DMS79 treated with DMSO at 0.1 percent for 48 hours (cell line): ENCODE results near the gene TES.

Experiments
- DNase-seq: peaks from one replicate; lab custom pipeline; 2025; lab: John Stamatoyannopoulos, UW

The TES gene

DNA sequence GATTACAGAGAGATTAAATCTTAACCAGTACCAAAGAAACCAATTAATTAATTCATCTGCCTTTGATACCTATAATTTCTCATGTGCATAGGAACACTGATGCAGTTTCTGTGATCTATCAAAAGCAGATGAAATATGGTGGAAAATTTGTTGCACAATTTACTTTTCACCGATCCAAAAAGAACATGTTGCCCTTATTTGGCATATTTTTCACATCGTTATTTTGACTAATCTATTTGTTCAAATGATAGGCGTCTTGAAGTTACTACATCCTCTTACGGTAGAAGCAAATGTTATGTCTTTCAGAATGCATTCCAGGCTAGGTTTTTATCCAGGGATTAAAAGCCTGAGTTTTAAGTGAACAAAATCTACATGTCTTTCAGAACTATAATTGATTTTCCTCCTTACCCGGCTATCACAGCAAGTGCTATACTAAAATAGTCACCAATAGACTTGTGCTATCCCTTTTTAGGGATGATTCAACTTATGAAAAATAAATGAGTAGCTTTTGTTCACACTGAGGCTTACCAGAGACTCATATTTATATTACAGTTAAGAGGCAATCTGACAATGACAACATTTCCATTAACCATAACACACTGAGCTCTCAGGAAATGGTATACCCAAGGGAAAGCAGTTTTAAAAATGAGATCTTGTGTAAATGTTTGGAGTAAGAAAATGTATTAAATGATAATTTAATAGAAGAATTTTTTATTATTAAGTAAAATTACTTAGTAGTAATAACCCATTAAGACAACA lies 16.8 kb upstream of the TES start:
- DNase-seq = no peak

DNA sequence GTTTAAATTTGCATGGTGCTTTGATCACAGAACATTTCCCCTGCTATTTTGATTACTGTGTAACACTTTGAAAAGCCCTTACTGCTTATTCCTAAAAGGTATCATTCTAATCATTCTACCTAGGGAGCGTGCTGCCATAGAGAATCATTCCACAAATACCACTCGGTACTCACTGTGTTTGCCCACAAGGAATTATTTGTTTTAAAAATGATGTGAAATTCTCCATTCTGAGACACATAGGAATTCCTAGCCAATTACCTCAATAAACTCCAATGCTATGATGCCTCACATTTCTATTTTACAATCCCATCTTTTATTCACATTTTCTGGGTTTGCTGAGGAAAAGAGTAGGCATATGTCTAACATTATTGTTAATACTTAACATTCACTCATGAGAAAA lies 16.2 kb upstream of the TES start:
- no peak for DNase-seq

DNA sequence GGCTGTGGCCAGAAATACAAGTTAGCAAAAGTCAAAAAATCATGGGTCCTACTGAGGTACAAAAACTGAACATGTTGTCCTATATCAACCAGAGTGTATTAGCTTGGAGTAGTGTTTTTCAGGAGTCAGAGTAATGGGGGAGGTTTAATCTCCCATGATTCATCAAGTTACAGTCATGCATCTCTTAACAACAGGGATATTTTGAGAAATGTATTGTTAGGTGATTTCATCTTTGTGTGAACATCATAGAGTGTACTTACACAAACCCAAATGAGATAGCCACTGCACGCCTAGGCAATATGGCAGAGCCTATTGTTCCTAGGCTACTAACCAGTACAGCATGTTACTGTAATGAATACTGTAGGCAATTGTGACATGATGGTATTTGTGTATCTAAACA lies 14.9 kb upstream of the TES start:
- DNase-seq = no peak

- no peak for DNase-seq
Observed at GRCh38 chr7:116196947-116197346, 13.4 kb upstream of the TES start.

- no peak for DNase-seq
Observed at GRCh38 chr7:116197360-116197759, 13.0 kb upstream of the TES start.

GRCh38 chr7:116198748-116199410 lies 11.5 kb upstream of the TES start:
- DNase-seq = no peak

DNA sequence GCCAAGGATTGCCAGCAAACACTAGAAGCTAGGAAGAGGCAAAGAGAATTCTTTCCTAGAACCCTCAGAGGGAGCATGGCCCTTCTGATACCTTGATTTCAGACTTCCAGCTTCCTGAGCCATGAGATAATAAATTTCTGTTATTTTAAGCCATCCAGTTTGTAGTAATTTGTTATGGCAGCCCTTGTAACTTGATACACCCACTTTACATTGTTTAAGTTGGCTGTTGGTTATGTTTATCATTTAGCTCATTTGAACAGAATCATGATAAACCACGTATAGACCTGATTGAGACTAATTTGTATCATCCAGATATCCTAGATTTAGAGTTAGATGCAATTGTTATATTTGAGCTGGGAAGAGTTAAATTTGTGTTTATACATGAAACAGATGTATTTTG lies 9.4 kb upstream of the TES start:
- DNase-seq = no peak

GRCh38 chr7:116206141-116206540 lies 4.2 kb upstream of the TES start:
- DNase-seq = no peak

DNA sequence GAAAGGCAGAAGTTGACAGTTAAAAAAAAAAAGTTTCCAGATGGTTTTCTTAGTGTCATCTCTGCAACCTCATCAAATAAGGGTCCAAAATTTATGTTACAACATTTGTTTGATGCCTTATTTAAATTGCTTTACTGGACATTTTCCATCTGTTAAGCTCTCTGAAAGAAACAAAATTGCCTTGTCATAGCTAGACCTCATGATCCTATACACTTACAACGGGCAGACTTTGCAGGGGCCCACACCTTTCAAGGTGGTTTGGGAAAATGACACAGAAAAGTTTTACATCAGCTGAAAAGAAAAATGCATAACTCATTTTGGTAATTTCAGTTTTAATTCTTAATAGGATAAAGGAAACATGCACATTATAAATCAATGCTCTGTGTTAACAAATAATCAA lies 1.4 kb upstream of the TES start:
- DNase-seq = no peak

GRCh38 chr7:116209561-116210070 lies 723 bp upstream of the TES start:
- DNase-seq = no peak

DNA sequence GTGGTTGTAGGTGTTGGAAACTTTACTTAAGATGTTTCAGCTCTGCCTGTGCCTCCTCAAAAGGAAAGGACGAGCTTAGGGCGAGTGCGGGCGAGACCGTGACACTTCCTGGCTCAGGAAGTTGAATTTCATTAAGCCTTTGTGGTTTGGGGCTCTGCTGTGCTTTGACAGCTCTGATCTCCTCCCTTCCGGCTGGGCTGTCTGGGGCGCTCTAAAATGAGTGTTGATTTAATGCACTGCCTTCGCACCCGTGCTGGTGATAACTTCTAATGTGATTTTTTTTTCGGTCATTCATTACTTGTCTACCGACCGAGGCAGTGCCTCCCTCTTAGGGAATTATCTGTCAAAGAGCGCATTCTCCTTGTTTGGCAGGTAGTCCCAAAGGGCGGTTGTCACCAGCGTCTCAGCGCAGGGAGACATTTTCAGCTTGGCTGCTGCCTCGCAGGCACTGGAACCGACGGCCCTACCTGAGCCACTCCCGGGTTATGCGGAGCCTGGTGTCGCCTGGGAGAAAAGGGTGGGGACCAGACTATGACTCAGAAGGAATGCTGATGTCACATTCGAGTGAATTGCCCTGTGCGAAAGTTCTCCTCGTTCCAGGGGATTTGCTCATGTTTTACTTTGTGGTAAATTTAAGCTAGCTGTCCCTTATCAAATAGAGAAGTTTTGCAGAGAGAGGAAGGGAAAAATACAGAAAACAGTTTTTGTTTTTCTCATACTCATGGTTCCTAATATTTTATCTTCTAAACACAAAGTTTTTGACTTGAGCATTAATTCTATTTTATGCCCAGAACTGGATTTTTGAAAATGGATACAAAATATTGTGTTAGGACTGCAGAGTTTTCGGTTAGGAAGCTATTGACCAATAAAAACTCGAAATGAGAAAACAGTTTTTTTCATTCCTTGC lies 920 bp downstream of the TES start:
- peak; percentile 67 for DNase-seq

- DNase-seq = no peak
Observed at GRCh38 chr7:116211913-116212596, 1.7 kb downstream of the TES start.

DNA sequence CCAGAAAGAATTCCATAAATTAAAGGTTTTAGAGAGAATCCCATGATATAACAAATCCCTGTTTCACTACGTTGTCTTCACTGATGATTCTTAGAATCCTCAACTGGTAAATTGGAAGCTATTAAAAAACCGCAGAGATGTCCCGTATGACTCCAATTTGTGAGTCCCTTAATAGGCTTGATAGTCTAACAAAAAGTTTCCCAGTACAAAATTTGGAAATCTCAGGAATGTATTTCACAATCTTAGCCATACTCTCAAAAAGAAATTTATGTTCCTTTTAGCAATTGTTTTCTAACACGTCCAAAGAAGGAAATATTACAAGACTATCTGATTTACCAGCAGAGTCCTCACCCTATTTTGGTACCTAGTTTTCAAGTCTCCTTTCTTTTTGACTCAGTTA lies 2.5 kb downstream of the TES start:
- no peak for DNase-seq

- no peak for DNase-seq
Observed at GRCh38 chr7:116213361-116214130, 3.2 kb downstream of the TES start.

- no peak for DNase-seq
Observed at GRCh38 chr7:116214921-116215320, 4.6 kb downstream of the TES start.

DNA sequence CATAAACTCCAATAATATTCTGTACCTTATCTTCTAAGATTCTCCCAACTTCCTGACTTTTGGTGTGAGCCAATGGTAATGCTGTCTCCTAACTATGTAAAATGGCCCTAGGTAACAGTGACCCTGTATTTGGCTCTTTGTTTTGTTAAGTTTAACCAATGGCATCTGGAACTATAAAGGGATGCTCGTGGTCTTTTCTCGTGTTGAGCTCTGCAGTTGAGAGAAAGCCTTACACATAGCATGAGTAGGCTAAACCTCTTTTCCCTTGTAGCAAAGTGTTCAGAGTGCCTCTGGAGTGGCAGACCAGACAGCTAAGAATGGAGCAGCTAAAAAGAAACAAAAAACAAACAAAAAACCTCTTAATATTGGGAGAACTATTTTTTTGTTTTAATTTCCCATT lies 5.2 kb downstream of the TES start:
- no peak for DNase-seq

DNA sequence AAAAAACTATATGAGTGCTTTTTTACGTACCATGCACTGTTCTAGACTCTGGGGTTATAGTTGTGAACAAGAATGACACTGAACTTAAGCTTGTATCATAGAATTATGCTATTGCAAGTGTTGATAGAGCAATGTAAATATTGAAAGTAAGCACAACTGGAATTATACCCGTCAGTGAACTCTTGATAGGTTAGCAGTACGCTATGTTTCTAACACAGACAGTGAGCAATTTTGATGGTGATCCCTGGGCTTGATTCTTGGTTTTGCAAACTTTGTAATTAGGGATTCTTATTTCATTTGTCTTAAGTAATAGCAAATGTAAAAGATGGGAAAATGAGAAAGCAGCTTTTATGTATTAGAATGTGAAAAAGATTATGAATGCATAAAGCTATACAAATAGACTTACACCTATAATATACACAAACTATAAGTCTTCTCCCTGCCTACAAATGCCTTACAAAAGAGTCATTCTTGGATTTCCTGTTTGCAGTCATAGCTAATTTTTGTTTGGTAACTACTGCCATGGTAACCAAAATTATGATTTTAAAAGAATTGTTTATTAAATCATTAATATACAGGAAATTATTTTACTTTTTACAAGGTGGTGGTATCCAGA lies 6.7 kb downstream of the TES start:
- no peak for DNase-seq

- no peak for DNase-seq
Observed at GRCh38 chr7:116218051-116218645, 7.8 kb downstream of the TES start.

DNA sequence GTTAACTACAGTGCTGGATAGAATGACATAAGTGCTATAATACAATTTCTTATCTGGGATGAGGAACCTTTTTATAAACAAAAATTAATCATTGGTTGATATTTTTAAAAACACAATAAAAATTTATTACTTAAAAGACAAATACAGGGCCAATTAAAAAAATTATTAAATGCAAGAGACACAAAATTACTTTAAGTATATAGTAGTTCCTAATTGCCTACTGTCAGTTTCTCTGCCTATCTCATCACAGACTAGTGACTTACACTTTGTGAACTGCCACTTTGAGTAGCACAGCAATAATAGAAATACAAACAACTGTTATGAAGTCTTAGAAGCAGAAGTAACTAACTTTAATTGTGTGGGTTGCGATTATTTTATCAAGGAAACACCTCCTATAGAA lies 8.4 kb downstream of the TES start:
- DNase-seq = no peak

DNA sequence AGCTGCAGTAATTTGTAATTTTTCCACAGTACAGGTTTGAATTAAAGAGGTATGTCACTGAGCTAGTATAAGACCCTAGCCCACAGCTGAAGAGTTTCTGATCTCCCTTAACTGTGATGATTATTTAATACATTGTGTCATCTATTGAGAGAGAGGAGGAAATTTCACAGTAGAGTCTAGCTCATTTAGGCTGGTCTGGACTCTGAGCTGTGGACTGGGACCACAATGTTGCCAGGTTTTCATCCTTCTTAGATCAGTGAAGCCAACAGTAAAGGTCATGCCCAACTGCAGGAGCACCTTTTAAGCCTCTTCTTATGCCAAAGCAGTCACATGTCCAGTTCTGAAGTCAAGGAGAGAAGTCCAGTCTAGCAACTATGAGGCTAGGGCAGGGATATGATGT lies 8.9 kb downstream of the TES start:
- DNase-seq = no peak
